K562 (cell line): ENCODE results near the gene NUP43. TPM values are rescaled to one million over a fixed set of nuclear protein-coding genes. Genes with fewer than 3 reads are reported as not detected.

ENCODE experiments used
- ATAC-seq: fragments of 200-7000 bp; cut with Tn5 transposase; 3 replicates; pipeline ENCODE4 v1.9.1; 2020; ENCODE audit warnings: moderate library complexity
- BruUV-seq: library from RNA; stranded (reverse); fragments of 400-500 nt; replicated peaks from 2 replicates; lab custom pipeline; 2021; lab: Mats Ljungman, UMichigan
- CTCF ChIA-PET: fragments of 300-600 bp; formaldehyde crosslinking; extraction: SDS; loops from one replicate; lab custom pipeline; 2021; ENCODE audit warnings: low intra/inter-chr PET ratio; lab: Yijun Ruan, JAX
- POLR2A ChIA-PET: fragments of 300-600, 350-650 bp; sonication (Branson Sonifier 250); formaldehyde crosslinking; extraction: SDS; loops from one replicate; lab custom pipeline; 2021; ENCODE audit warnings: antibody characterized with exemption, inconsistent platforms; lab: Yijun Ruan, JAX
- DNase-seq, 4 experiments: peaks; one replicate each; pipeline versions ENCODE4 v3.0.0 to v3.0.0-alpha.2; 2011 to 2018; ENCODE audit warnings: low spot score in 3 of 4, mixed read lengths in 3 of 4; ENCODE audit errors: extremely low read depth in 1 of 4
- FAIRE-seq: peaks from 2 replicates; lab custom pipeline; 2011; peaks lifted over from hg19 to GRCh38; lab: Jason Lieb, UNC
- H2AFZ ChIP-seq: 2 replicates; pipeline ENCODE4 v1.6.0; 2011; ENCODE audit warnings: low read depth, low read length, control low read depth, inconsistent platforms
- H3K27ac ChIP-seq: fragments of 200-600 bp; 3 replicates; pipeline ENCODE4 v1.8.0; 2011; ENCODE audit warnings: low read depth, mild to moderate bottlenecking, control low read depth, inconsistent platforms, low read length, moderate library complexity, mixed read lengths; ENCODE audit errors: extremely low read depth
- H3K27me3 ChIP-seq, 2 experiments: fragments of 300-600 bp in 1 of 2; 2 replicates in 1 of 2; 3 replicates in 1 of 2; pipeline versions ENCODE4 v1.6.0 to v1.8.0; 2011; ENCODE audit warnings: inconsistent platforms in 2 of 2, low read length in 2 of 2, mild to moderate bottlenecking in 1 of 2, mixed read lengths in 1 of 2, moderate library complexity in 1 of 2; ENCODE audit not compliant: control insufficient read depth in 2 of 2, insufficient read depth in 2 of 2
- H3K36me3 ChIP-seq: fragments of 300-600 bp; 3 replicates; pipeline ENCODE4 v1.8.0; 2011; ENCODE audit warnings: mild to moderate bottlenecking, low read length, inconsistent platforms; ENCODE audit not compliant: control insufficient read depth, insufficient read depth
- H3K4me1 ChIP-seq, 2 experiments: fragments of 200-600 bp in 1 of 2; replicated peaks in 1 of 2; 2 replicates in 1 of 2; 3 replicates in 1 of 2; pipeline versions ENCODE4 v1.5.1 to v1.8.0; 2011; ENCODE audit warnings: inconsistent platforms in 2 of 2, low read length in 2 of 2, mild to moderate bottlenecking in 1 of 2, mixed read lengths in 1 of 2, moderate library complexity in 1 of 2; ENCODE audit not compliant: control insufficient read depth in 2 of 2, insufficient read depth in 2 of 2
- H3K4me2 ChIP-seq: 2 replicates; pipeline ENCODE4 v1.6.1; 2011; ENCODE audit warnings: low read length, control low read depth, inconsistent platforms, mixed read lengths; ENCODE audit not compliant: insufficient read depth
- H3K4me3 ChIP-seq: fragments of 200-600 bp; sonication (generic), shearing (Covaris generic); 2 replicates; pipeline ENCODE4 v1.5.1; 2016; ENCODE audit warnings: control low read depth, inconsistent platforms
- H3K79me2 ChIP-seq: fragments of 200-600 bp; 3 replicates; pipeline ENCODE4 v1.8.0; 2011; ENCODE audit warnings: low read length, inconsistent platforms; ENCODE audit not compliant: control insufficient read depth, insufficient read depth
- H3K9ac ChIP-seq, 2 experiments: 2 replicates each; pipeline versions ENCODE4 v1.6.0 to v1.6.1; 2011; ENCODE audit warnings: low read depth in 2 of 2, low read length in 2 of 2, control low read depth in 1 of 2, inconsistent platforms in 1 of 2, mild to moderate bottlenecking in 1 of 2, mixed read lengths in 1 of 2; ENCODE audit not compliant: insufficient read depth in 1 of 2
- H3K9me1 ChIP-seq: one replicate; pipeline ENCODE4 v1.6.0; 2011; ENCODE audit warnings: inconsistent platforms, mild to moderate bottlenecking, low read length, moderate library complexity; ENCODE audit not compliant: control insufficient read depth, insufficient read depth
- H3K9me3 ChIP-seq: replicated peaks from 2 replicates; pipeline ENCODE4 v1.5.1; 2011; ENCODE audit warnings: low read depth, low read length, inconsistent platforms; ENCODE audit not compliant: control insufficient read depth, insufficient read depth
- H4K20me1 ChIP-seq: replicated peaks from 2 replicates; pipeline ENCODE4 v1.6.1; 2011; ENCODE audit warnings: low read length, inconsistent platforms, mixed read lengths; ENCODE audit not compliant: control insufficient read depth, insufficient read depth
- EHMT2 ChIP-seq: fragments of 450-650 bp; IDR thresholded peaks from 2 replicates; pipeline ENCODE4 v1.6.1; 2018; ENCODE audit warnings: antibody characterized with exemption
- GTF2A2 ChIP-seq: IDR thresholded peaks from 2 replicates; pipeline ENCODE4 v1.6.1; 2016; ENCODE audit warnings: mild to moderate bottlenecking, missing genetic modification characterization, missing compliant biosample characterization
- HCFC1 ChIP-seq: IDR thresholded peaks from 2 replicates; pipeline ENCODE4 v1.6.1; 2012; ENCODE audit warnings: low read depth, low read length, improper control_type of control experiment
- HMG20B ChIP-seq: fragments of 250-450 bp; sonication (Bioruptor Pico); IDR thresholded peaks from 2 replicates; pipeline ENCODE4 v1.5.0; 2021; ENCODE audit warnings: mild to moderate bottlenecking
- MTA1 ChIP-seq: fragments of 450-650 bp; IDR thresholded peaks from 2 replicates; pipeline ENCODE4 v1.6.1; 2017; ENCODE audit warnings: borderline replicate concordance
- MTA2 ChIP-seq: fragments of 450-650 bp; IDR thresholded peaks from 2 replicates; pipeline ENCODE4 v1.6.1; 2016; ENCODE audit warnings: low read depth
- PHB ChIP-seq: fragments of 250-450 bp; sonication (Bioruptor Pico); IDR thresholded peaks from 2 replicates; pipeline ENCODE4 v1.5.0; 2021
- PTRF ChIP-seq: fragments of 450-650 bp; IDR thresholded peaks from 2 replicates; pipeline ENCODE4 v1.6.1; 2016; ENCODE audit warnings: mild to moderate bottlenecking, missing genetic modification characterization, missing compliant biosample characterization
- PURB ChIP-seq: sonication (generic); formaldehyde crosslinking; IDR thresholded peaks from 2 replicates; pipeline ENCODE4 v1.9.0; 2021; ENCODE audit warnings: low read depth, mild to moderate bottlenecking, missing genetic modification reagents
- SIN3A ChIP-seq, 2 experiments: fragments of 150-350 bp in 1 of 2; IDR thresholded peaks; 2 replicates each; pipeline ENCODE4 v1.6.1; 2011 to 2016; ENCODE audit warnings: borderline replicate concordance in 2 of 2, low read depth in 2 of 2, low read length in 2 of 2, mild to moderate bottlenecking in 2 of 2, moderate library complexity in 2 of 2; ENCODE audit not compliant: control insufficient read depth in 1 of 2
- SIX5 ChIP-seq, 2 experiments: IDR thresholded peaks; 2 replicates each; pipeline ENCODE4 v1.6.1; 2011; ENCODE audit warnings: low read length in 2 of 2, borderline replicate concordance in 1 of 2, low read depth in 1 of 2, mild to moderate bottlenecking in 1 of 2, moderate library complexity in 1 of 2; ENCODE audit not compliant: insufficient read depth in 1 of 2
- SOX6 ChIP-seq: fragments of 450-650 bp; IDR thresholded peaks from 2 replicates; pipeline ENCODE4 v1.6.1; 2014; ENCODE audit warnings: mild to moderate bottlenecking
- ZBTB7A ChIP-seq: IDR thresholded peaks from 2 replicates; pipeline ENCODE4 v1.6.1; 2011; ENCODE audit warnings: low read depth, mild to moderate bottlenecking, low read length, moderate library complexity, borderline replicate concordance; ENCODE audit not compliant: control insufficient read depth
- ZFX ChIP-seq: sonication (generic); formaldehyde crosslinking; IDR thresholded peaks from 2 replicates; pipeline ENCODE4 v1.8.0; 2022; ENCODE audit warnings: mild to moderate bottlenecking, missing genetic modification reagents, moderate library complexity
- ZNF133 ChIP-seq: fragments of 250-450 bp; sonication (Bioruptor Pico); IDR thresholded peaks from 2 replicates; pipeline ENCODE4 v1.4.0; 2020; ENCODE audit warnings: mild to moderate bottlenecking
- ZNF316 ChIP-seq: fragments of 450-650 bp; IDR thresholded peaks from 2 replicates; pipeline ENCODE4 v1.6.1; 2016
- ZNF77 ChIP-seq: fragments of 250-450 bp; sonication (Bioruptor Pico); IDR thresholded peaks from 2 replicates; pipeline ENCODE4 v1.5.0; 2020
- WGBS: fragments of 100-300 bp; shearing (Covaris generic); methylation state at CpG from one replicate; pipeline ENCODE4 v1.1.6; 2016; ENCODE audit warnings: low coverage, mixed read lengths; ENCODE audit not compliant: insufficient coverage; ENCODE audit errors: missing lambda C conversion rate; 5-methylcytosine and 5-hydroxymethylcytosine counted together
- in situ Hi-C: fragments of 300-500 bp; cut with MboI; formaldehyde crosslinking; loops from 4 replicates; pipeline ENCODE4 v1.15.0; 2018; ENCODE audit warnings: inconsistent platforms, mixed read lengths
- intact Hi-C: fragments of 100-400 bp; cut with micrococcal nuclease; formaldehyde crosslinking; loops from 2 replicates; pipeline ENCODE4 v1.14.2; 2022
- polyA plus RNA-seq, 8 experiments: library from polyadenylated mRNA; depleted of rRNA in 4 of 8; stranded (reverse) in 5 of 8; unstranded in 3 of 8; fragments of >200 nt; fragmentation: Nextera tagmentation in 2 of 8; fragmentation: Illumina TruSeq in 1 of 8; extraction: Ambion mirVana in 2 of 8; extraction: Trizol in 1 of 8; gene quantifications; 2 replicates each; pipeline versions ENCODE4 v1.2.1 to v1.2.3, GENCODE V29; 2011 to 2014; ENCODE audit warnings: inconsistent platforms in 1 of 8, missing spikeins in 1 of 8
- total RNA-seq, 7 experiments: library from RNA; depleted of rRNA in 6 of 7; stranded (reverse); fragments of >200 nt in 6 of 7; fragmentation: Illumina TruSeq in 2 of 7; extraction: Trizol in 2 of 7; gene quantifications; 2 replicates each; pipeline versions ENCODE4 v1.2.1 to v1.2.3, GENCODE V29; 2011 to 2021; ENCODE audit warnings: low replicate concordance in 1 of 7

Gene NUP43
- total and polyA plus RNA-seq, 9 of the 15 experiments (the other 6 are each of a cell fraction or from before 2014, with no cell fraction given), result 28.9 to 136 (median 67.4) TPM

- Histone ChIP-seq H3K36me3 (peaks cover 83% of the 10 kb centered on the region), H3K4me2 (peak overlapping the region; percentile 72), H4K20me1 (no peaks in the 10 kb centered on the region), H3K9ac (peak overlapping the region in 1 of 2 experiments; percentile 64; a peak in 2 of 4 replicates), H3K4me1 (peaks cover 20 to 41% of the 10 kb centered on the region in 2 experiments), H2AFZ (peak overlapping the region; percentile 58), H3K9me3 (no peaks in the 10 kb centered on the region), H3K27ac (peak overlapping the region; percentile 95), H3K4me3 (no peak overlapping the region), H3K9me1 (no peaks in the 10 kb centered on the region), H3K79me2 (peaks cover 14% of the 10 kb centered on the region; the same call in 2 of the 3 replicates), H3K27me3 (no peaks in the 10 kb centered on the region)
- BruUV-seq, result no TSS peak
- ATAC-seq (peak; percentile 65), DNase-seq (no peak), FAIRE-seq (no peak)
- 16% methylated on average over 4 of the region's 4 CpGs for whole genome bisulfite sequencing
- intact Hi-C loops, result loop anchor here (1.0 kb wide), 1 partner anchor 18 kb away; the partner anchor contains the start of gene NUP43
- in situ Hi-C loops, result loop anchor here (10.0 kb wide), 1 partner anchor 197 kb away; the partner anchor contains the start of gene RAET1G
- POLR2A ChIA-PET, result interaction anchor here (0.6 to 2.6 kb wide), 9 partner anchors 10 to 50 kb away, joined by 3 to 13 read pairs (median 4); partner anchors contain the start of genes LATS1, NUP43 and PCMT1
- CTCF ChIA-PET, result no interaction called here
- TF ChIP-seq PHB (CRISPR knock-in tag) (no peak), MTA2 (no peak), ZNF77 (CRISPR knock-in tag) (0 out of 2 replicates have a peak, but pooled peaks have one; percentile 31), PTRF (tag) (no peak), HCFC1 (no peak), MTA1 (no peak), SIN3A (IDR thresholded peaks at IDR 0.05; ENCODE audit: borderline replicate concordance in 2 of 2, control insufficient read depth in 1 of 2, low read depth in 2 of 2, low read length in 2 of 2) (no peak), ZFX (no peak), PURB (CRISPR knock-in tag) (no peak), ZNF316 (peak; percentile 64), GTF2A2 (tag) (no peak), EHMT2 (no peak), HMG20B (no peak), ZNF133 (CRISPR knock-in tag) (no peak), ZBTB7A (no peak), SIX5 (IDR thresholded peaks at IDR 0.05; ENCODE audit: borderline replicate concordance in 1 of 2, insufficient read depth in 1 of 2, low read depth in 1 of 2, low read length in 2 of 2) (no peak), SOX6 (no peak)
These were observed 18.4 kb downstream of the NUP43 start for GRCh38 chr6:149727793-149728498.
